Measurements from ENCODE around the gene RHBDD3.

Gene RHBDD3

GRCh38 chr22:29306175-29306834 lies 38.5 kb upstream of the RHBDD3 start, which contains the start of gene GAS2L1:
Gene GAS2L1 (plus strand): TSS chr22:29306650. CDS start chr22:29308106, 1,456 bp downstream.
- peak; percentile 32 for DNase-seq

- no peak for DNase-seq
Measured at GRCh38 chr22:29305836-29306174, 38.0 kb upstream of the RHBDD3 start.

GRCh38 chr22:29302681-29303465 lies 35.1 kb upstream of the RHBDD3 start:
- no peak for DNase-seq

- DNase-seq: no peak
Measured at GRCh38 chr22:29302402-29302680, 34.6 kb upstream of the RHBDD3 start.

- DNase-seq: no peak
Measured at GRCh38 chr22:29301716-29302401, 34.1 kb upstream of the RHBDD3 start.

- no peak for DNase-seq
Measured at GRCh38 chr22:29300807-29301601, 33.2 kb upstream of the RHBDD3 start.

GRCh38 chr22:29300467-29300806 lies 32.7 kb upstream of the RHBDD3 start:
- DNase-seq: no peak

- DNase-seq: no peak
Measured at GRCh38 chr22:29299136-29299900, 31.5 kb upstream of the RHBDD3 start.

- no peak for DNase-seq
Measured at GRCh38 chr22:29298641-29299040, 30.9 kb upstream of the RHBDD3 start.

GRCh38 chr22:29292379-29292778 lies 24.6 kb upstream of the RHBDD3 start:
- no peak for DNase-seq

GRCh38 chr22:29291215-29291614 lies 23.4 kb upstream of the RHBDD3 start:
- DNase-seq: no peak

GRCh38 chr22:29290061-29290460 lies 22.3 kb upstream of the RHBDD3 start:
- DNase-seq: no peak

GRCh38 chr22:29288837-29289236 lies 21.1 kb upstream of the RHBDD3 start:
- DNase-seq: no peak

GRCh38 chr22:29284196-29284595 lies 16.4 kb upstream of the RHBDD3 start:
- no peak for DNase-seq

GRCh38 chr22:29277927-29278326 lies 10.1 kb upstream of the RHBDD3 start:
- no peak for DNase-seq

GRCh38 chr22:29275819-29276565 lies 8.2 kb upstream of the RHBDD3 start:
- no peak for DNase-seq

GRCh38 chr22:29275167-29275566 lies 7.4 kb upstream of the RHBDD3 start:
- no peak for DNase-seq

GRCh38 chr22:29272624-29273023 lies 4.8 kb upstream of the RHBDD3 start:
- DNase-seq: no peak

- no peak for DNase-seq
Measured at GRCh38 chr22:29270475-29271271, 2.9 kb upstream of the RHBDD3 start.

- DNase-seq: no peak
Measured at GRCh38 chr22:29269731-29270474, 2.1 kb upstream of the RHBDD3 start.

All from NCI-H1105 (cell line).